HG02763 (cell line): ENCODE results near the gene IBA57.
"Not testable (repeated sequence)": the region's sequence is repeated elsewhere in the genome, so short reads cannot be mapped to it uniquely, and the experiment has no call there.

Source experiments
- ATAC-seq: cut with Tn5 transposase; IDR thresholded peaks from one replicate; pipeline ENCODE4 v1.9.1; 2021; ENCODE audit warnings: mild to moderate bottlenecking, moderate library complexity; ENCODE audit not compliant: unreplicated experiment

Gene IBA57

GRCh38 chr1:228210712-228211530, 45.3 kb downstream of the IBA57 start:
- ATAC-seq, result no peak

DNA sequence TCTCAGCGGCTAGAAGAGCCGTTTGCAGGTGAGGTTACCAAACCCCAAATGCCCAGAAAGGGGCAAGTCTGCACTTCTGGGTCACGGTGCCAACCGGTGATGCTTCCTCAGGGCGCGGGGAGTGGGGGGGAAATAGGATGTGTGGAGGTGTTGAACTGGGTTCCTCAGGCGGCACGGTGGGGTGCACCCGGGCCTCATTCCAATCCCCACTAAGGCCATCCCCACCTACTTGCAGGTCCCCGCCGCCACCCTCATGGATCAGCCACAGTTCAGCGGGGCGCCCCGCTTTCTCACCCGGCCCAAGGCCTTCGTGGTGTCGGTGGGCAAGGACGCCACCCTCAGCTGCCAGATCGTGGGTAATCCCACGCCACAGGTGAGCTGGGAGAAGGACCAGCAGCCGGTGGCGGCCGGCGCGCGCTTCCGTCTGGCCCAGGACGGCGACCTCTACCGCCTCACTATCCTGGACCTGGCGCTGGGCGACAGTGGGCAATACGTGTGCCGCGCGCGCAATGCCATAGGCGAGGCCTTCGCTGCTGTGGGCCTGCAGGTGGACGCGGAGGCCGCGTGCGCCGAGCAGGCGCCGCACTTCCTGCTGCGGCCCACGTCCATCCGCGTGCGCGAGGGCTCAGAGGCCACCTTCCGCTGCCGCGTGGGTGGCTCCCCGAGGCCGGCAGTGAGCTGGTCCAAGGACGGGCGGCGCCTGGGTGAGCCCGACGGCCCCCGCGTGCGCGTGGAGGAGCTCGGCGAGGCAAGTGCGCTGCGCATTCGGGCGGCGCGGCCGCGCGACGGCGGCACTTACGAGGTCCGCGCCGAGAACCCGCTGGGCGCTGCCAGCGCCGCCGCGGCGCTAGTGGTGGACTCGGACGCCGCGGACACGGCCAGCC, 46.2 kb downstream of the IBA57 start:
- no peak for ATAC-seq

GRCh38 chr1:228212415-228212965, 46.9 kb downstream of the IBA57 start:
- no peak for ATAC-seq

GRCh38 chr1:228212966-228213844, 47.6 kb downstream of the IBA57 start:
- peak; percentile 87 for ATAC-seq

DNA sequence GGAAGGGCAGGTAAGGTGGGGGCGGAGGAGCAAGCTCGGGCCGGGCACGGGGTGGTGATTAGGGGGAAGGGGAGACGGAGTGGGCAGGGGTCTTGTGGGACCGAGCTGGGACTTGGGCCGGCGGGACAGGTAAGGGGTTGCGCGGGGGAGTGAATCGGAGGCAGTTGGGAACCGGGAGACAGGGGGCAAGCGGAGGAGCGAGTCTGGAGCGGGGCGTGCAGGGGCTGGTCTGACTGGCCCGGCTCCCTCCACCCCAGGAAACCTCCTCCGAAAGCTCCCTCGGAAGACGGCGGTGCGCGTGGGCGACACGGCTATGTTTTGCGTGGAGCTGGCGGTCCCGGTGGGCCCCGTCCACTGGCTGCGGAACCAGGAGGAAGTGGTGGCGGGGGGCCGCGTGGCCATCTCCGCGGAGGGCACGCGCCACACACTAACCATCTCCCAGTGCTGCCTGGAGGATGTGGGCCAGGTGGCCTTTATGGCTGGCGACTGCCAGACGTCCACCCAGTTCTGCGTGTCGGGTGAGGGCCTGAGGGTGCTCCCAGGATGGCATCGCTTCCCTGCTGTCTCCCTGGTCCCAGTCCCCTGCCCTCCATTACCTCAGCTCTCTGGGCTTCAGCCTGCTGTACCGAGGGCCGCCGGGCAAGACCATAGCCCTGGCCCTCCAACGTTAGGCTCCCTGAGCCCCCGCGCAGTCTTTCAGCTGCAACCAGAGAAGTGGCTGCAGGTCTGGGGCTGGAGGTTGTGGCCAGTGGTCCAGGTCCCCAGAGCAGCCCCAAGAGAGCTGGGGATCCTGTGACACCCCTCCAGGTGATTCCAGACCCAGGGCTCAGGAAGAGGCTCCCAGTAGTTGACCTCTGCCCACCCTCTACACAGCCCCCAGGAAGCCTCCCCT, 48.6 kb downstream of the IBA57 start:
- no peak for ATAC-seq

- ATAC-seq, result no peak
Measured at GRCh38 chr1:228214921-228215662, 49.5 kb downstream of the IBA57 start.

DNA sequence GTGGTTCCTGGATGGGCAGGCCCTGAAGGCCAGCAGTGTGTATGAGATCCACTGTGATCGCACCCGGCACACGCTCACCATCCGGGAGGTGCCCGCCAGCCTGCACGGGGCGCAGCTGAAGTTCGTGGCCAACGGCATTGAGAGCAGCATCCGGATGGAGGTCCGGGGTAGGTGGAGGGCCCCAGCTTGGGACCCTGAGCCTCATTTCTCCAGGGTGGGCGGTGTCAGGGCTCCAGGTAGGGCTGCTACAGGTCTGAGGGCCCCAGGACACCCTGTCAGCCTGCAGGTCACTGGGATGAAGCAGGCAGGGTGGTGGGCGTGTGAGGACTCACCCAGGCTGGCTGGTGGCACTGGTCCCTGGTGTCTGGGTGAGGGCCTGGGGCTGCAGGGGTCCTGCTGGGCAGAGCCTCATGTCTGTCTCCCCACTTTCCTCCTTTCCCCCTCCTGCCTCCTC, 50.1 kb downstream of the IBA57 start:
- ATAC-seq, result no peak

DNA sequence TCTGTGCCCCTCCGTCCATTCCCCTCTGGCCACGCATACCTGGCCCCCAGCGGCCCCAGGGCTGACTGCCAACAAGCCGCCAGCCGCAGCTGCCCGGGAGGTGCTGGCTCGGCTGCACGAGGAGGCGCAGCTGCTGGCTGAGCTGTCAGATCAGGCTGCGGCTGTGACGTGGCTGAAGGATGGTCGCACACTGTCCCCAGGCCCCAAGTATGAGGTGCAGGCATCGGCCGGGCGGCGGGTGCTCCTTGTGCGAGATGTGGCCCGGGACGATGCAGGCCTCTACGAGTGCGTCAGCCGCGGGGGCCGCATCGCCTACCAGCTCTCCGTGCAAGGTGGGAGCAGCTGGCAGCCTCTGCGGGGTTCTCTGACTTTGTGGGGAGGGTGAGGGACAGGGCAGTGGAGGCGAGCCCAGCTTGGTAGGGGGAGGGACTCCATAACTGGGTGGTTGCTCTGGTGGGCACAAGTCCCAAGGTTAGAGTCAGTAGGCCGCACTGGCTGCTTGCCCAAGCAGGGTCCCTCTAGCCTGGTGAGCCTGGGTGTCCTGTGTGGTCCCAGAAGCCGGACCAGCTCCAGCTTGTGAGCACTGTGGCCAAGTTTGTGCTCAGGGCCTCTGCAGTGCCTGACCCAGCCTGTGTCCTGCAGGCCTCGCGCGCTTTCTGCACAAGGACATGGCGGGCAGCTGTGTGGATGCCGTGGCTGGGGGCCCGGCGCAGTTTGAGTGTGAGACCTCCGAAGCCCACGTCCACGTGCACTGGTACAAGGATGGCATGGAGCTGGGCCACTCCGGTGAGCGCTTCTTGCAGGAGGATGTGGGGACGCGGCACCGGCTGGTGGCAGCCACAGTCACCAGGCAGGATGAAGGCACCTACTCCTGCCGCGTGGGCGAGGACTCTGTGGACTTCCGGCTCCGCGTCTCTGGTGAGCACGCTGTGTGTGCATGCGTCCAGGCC, 51.0 kb downstream of the IBA57 start:
- ATAC-seq, result no peak

- no peak for ATAC-seq
Measured at GRCh38 chr1:228217551-228218344, 52.1 kb downstream of the IBA57 start.

DNA sequence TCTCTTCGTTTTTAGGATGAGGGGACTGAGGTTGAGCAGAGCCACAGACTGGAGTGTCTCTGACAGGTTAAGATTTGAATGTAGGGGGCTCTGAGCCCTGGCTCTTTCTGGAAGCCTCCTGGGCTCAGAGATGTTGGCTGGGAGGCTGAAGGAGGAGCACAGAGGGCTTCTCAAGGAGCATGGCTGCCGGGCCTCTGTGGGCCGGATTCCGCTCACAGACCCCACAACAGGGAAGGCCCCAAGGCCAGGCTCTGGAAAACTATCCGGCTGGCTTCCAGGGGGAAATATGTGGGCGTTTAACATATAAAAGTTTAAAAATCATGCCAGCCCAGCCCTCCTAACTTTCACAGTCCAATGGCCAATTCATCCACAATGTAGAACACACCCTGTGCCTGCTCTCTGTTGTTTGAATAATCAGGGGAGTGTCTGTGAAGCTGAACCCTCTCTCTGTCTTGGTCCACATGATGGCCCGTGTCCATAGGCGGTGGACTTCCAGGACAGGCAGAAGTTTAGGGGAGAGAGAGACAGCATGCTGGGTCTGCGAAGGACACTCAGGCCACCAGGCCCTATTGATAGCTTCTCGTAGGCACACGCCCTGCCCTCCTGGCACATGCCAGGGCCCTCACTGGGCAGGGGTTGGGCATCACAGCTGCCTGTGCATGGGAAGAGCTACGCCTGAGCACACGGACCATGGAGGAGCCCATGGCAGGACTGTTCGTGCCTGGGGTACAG, 53.1 kb downstream of the IBA57 start:
- no peak for ATAC-seq

GRCh38 chr1:228219245-228219961, 53.8 kb downstream of the IBA57 start:
- ATAC-seq, result no peak

- no peak for ATAC-seq
Measured at GRCh38 chr1:228219962-228220780, 54.6 kb downstream of the IBA57 start.

- not testable (repeated sequence) for ATAC-seq
Measured at GRCh38 chr1:228221097-228221496, 55.5 kb downstream of the IBA57 start.

GRCh38 chr1:228222548-228222947, 56.9 kb downstream of the IBA57 start:
- no peak for ATAC-seq
